HepG2 (cell line): ENCODE measurements around the gene RBBP8NL. TPM values are rescaled to one million over a fixed set of nuclear protein-coding genes. Genes with fewer than 3 reads are reported as not detected.

ENCODE experiments used
- ARID2 ChIP-seq: sonication (generic); formaldehyde crosslinking; IDR thresholded peaks from 2 replicates; pipeline ENCODE4 v1.8.1; 2022; ENCODE audit warnings: mild to moderate bottlenecking, missing genetic modification reagents, borderline replicate concordance
- ELF1 ChIP-seq: sonication (generic); formaldehyde crosslinking; IDR thresholded peaks from 2 replicates; pipeline ENCODE4 v1.4.0; 2020; ENCODE audit warnings: missing genetic modification reagents
- EP300 ChIP-seq, 3 experiments: sonication (generic) in 1 of 3; formaldehyde crosslinking in 1 of 3; IDR thresholded peaks; 2 replicates each; pipeline versions ENCODE4 v1.5.1 to v1.6.1; 2011 to 2020; ENCODE audit warnings: low read depth in 2 of 3, low read length in 2 of 3, borderline replicate concordance in 1 of 3, improper control_type of control experiment in 1 of 3, mild to moderate bottlenecking in 1 of 3, missing genetic modification reagents in 1 of 3, moderate library complexity in 1 of 3
- GTF2F1 ChIP-seq: fragments of 150-350 bp; IDR thresholded peaks from 2 replicates; pipeline ENCODE4 v1.6.1; 2014; ENCODE audit warnings: low read length
- KLF12 ChIP-seq: sonication (generic); formaldehyde crosslinking; IDR thresholded peaks from 2 replicates; pipeline ENCODE4 v1.4.0; 2020; ENCODE audit warnings: missing genetic modification reagents, borderline replicate concordance
- KLF15 ChIP-seq: sonication (generic); formaldehyde crosslinking; IDR thresholded peaks from 2 replicates; pipeline ENCODE4 v1.8.1; 2023; ENCODE audit warnings: borderline replicate concordance, mild to moderate bottlenecking, inconsistent platforms, missing genetic modification reagents, mixed read lengths
- MAFG ChIP-seq: sonication (generic); formaldehyde crosslinking; IDR thresholded peaks from 2 replicates; pipeline ENCODE4 v1.5.1; 2020; ENCODE audit warnings: mild to moderate bottlenecking, missing genetic modification reagents
- MTA3 ChIP-seq: sonication (generic); formaldehyde crosslinking; IDR thresholded peaks from 2 replicates; pipeline ENCODE4 v1.4.0; 2020; ENCODE audit warnings: missing genetic modification reagents
- NCOA5 ChIP-seq: sonication (generic); formaldehyde crosslinking; IDR thresholded peaks from 2 replicates; pipeline ENCODE4 v1.4.0; 2020; ENCODE audit warnings: missing genetic modification reagents
- NKX3-1 ChIP-seq: sonication (generic); formaldehyde crosslinking; IDR thresholded peaks from 2 replicates; pipeline ENCODE4 v1.5.0; 2020; ENCODE audit warnings: missing genetic modification reagents
- RARG ChIP-seq: sonication (generic); formaldehyde crosslinking; IDR thresholded peaks from 2 replicates; pipeline ENCODE4 v1.4.0; 2020; ENCODE audit warnings: low read depth, mild to moderate bottlenecking, missing genetic modification reagents
- RCOR2 ChIP-seq: IDR thresholded peaks from 2 replicates; pipeline ENCODE4 v1.6.1; 2016; ENCODE audit warnings: missing biosample characterization, missing genetic modification reagents
- RNF2 ChIP-seq: fragments of 450-650 bp; conservative IDR thresholded peaks from 2 replicates; pipeline ENCODE4 v1.6.1; 2016; ENCODE audit warnings: low read depth
- SAFB2 ChIP-seq: sonication (generic); formaldehyde crosslinking; IDR thresholded peaks from 2 replicates; pipeline ENCODE4 v1.5.1; 2020; ENCODE audit warnings: missing genetic modification reagents, low read depth, mild to moderate bottlenecking, borderline replicate concordance
- SIN3B ChIP-seq: fragments of 150-350 bp; IDR thresholded peaks from 2 replicates; pipeline ENCODE4 v1.6.1; 2014; ENCODE audit warnings: low read length
- TGIF2 ChIP-seq: IDR thresholded peaks from 2 replicates; pipeline ENCODE4 v1.6.1; 2016; ENCODE audit warnings: control low read depth, missing compliant biosample characterization
- WIZ ChIP-seq: sonication (generic); formaldehyde crosslinking; IDR thresholded peaks from 2 replicates; pipeline ENCODE4 v1.5.1; 2020; ENCODE audit warnings: mild to moderate bottlenecking, missing genetic modification reagents
- ZFP82 ChIP-seq: sonication (generic); formaldehyde crosslinking; IDR thresholded peaks from 2 replicates; pipeline ENCODE4 v1.5.1; 2020; ENCODE audit warnings: mild to moderate bottlenecking, missing genetic modification reagents, borderline replicate concordance
- ZNF703 ChIP-seq: sonication (generic); formaldehyde crosslinking; IDR thresholded peaks from 2 replicates; pipeline ENCODE4 v1.5.1; 2020; ENCODE audit warnings: missing genetic modification reagents, mild to moderate bottlenecking, moderate library complexity, borderline replicate concordance
- polyA plus RNA-seq, 8 experiments: library from polyadenylated mRNA; depleted of rRNA in 3 of 8; stranded (reverse) in 7 of 8; unstranded in 1 of 8; fragments of >200 nt; fragmentation: Illumina TruSeq in 4 of 8; extraction: Trizol in 4 of 8; gene quantifications; 2 replicates each; pipeline versions ENCODE4 v1.2.1 to v1.2.3, GENCODE V29; 2011 to 2016; ENCODE audit warnings: low read depth in 4 of 8, missing spikeins in 1 of 8, mixed read lengths in 1 of 8; ENCODE audit not compliant: insufficient read depth in 1 of 8
- total RNA-seq, 5 experiments: library from RNA; depleted of rRNA; stranded (reverse); fragments of >200 nt; fragmentation: Illumina TruSeq; extraction: Trizol; gene quantifications; 2 replicates each; pipeline ENCODE4 v1.2.3, GENCODE V29; 2016; ENCODE audit warnings: low read depth in 1 of 5
- TF ChIP-seq, protein P1 (sequence below): sonication (generic); formaldehyde crosslinking; IDR thresholded peaks from 2 replicates; pipeline ENCODE4 v1.8.0; 2022; ENCODE audit warnings: mild to moderate bottlenecking, missing genetic modification reagents, moderate library complexity
- TF ChIP-seq, protein P2 (sequence below): sonication (generic); IDR thresholded peaks from 2 replicates; pipeline ENCODE4 v1.6.1; 2016; ENCODE audit warnings: low read depth, borderline replicate concordance
- TF ChIP-seq, protein P3 (sequence below): sonication (generic); formaldehyde crosslinking; IDR thresholded peaks from 2 replicates; pipeline ENCODE4 v1.4.0; 2020; ENCODE audit warnings: missing genetic modification reagents, borderline replicate concordance
- TF ChIP-seq, protein P4 (sequence below): sonication (generic); formaldehyde crosslinking; IDR thresholded peaks from 2 replicates; pipeline ENCODE4 v1.9.0; 2022; ENCODE audit warnings: low read depth, missing genetic modification reagents
- TF ChIP-seq, protein P5 (sequence below): sonication (generic); formaldehyde crosslinking; IDR thresholded peaks from 2 replicates; pipeline ENCODE4 v1.4.0; 2020; ENCODE audit warnings: mild to moderate bottlenecking, missing genetic modification reagents

Gene RBBP8NL
- total and polyA plus RNA-seq, 2 of the 13 experiments (the other 11 are each of a cell fraction or from before 2014, with no cell fraction given), result 0.69 to 0.86 TPM

DNA sequence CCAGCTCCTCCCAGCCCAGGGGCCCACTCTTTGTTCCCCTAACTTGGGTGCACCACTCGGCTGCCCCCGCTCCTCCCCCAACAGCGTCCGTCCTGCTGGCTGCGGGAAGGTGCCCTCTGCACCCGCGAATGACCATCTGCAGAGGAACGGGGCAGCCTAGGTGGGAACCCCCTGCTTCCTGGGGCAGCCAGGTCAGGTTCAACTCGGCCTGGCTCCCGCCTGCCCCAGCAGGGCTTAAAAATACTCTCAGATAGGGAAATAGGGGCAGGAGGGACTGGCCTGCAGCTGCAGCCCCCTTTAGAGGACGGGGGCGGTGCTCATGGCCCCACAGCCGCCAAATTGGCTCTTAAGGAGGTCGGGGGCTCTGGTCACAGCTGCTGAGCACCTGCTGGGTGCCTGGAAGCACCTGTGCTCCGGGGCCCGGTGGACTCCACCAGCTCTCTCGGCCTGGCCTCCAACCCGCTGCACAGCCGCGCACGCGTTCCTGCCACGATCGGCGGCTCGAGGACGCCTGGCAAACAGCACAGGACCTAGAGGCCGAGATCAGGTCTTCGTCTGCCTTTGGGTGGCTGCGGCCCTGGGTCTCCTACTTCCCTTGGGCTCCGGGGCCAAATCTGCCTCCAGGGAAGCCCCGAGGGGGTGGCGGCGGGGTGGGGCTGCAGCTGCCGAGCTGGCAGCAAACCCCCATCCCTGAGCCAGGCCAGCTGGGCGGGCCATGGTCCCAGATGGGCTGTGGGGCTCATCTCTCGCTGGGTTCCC, 59.5 kb downstream of the RBBP8NL start (continued):
- TF ChIP-seq ARID2 (CRISPR knock-in tag) (no peak), SIN3B (no peak), NCOA5 (CRISPR knock-in tag) (no peak), RNF2 (peak; percentile 96), NKX3-1 (CRISPR knock-in tag) (peak; percentile 75; the same call in 1 of the 2 replicates), RARG (CRISPR knock-in tag) (peak; percentile 91; the same call in 1 of the 2 replicates), MAFG (peak; percentile 43; the same call in 1 of the 2 replicates), KLF12 (0 out of 2 replicates have a peak, but pooled peaks have one; percentile 17), RCOR2 (CRISPR knock-in tag) (no peak), TGIF2 (peak; percentile 78; the same call in 1 of the 2 replicates), KLF15 (CRISPR knock-in tag) (peak; percentile 60; the same call in 1 of the 2 replicates), WIZ (peak; percentile 93), EP300 (IDR thresholded peaks at IDR 0.05; ENCODE audit: low read depth in 2 of 2, low read length in 2 of 2) (no peak), EP300 (CRISPR knock-in tag; IDR thresholded peaks at IDR 0.05; ENCODE audit: borderline replicate concordance) (peak; percentile 5), ELF1 (CRISPR knock-in tag) (peak; percentile 50), MTA3 (no peak), GTF2F1 (no peak), ZNF703 (CRISPR knock-in tag) (peak; percentile 98), ZFP82 (CRISPR knock-in tag) (peak; percentile 84), SAFB2 (0 out of 2 replicates have a peak, but pooled peaks have one; percentile 41)
- TF ChIP-seq, protein P1, sequence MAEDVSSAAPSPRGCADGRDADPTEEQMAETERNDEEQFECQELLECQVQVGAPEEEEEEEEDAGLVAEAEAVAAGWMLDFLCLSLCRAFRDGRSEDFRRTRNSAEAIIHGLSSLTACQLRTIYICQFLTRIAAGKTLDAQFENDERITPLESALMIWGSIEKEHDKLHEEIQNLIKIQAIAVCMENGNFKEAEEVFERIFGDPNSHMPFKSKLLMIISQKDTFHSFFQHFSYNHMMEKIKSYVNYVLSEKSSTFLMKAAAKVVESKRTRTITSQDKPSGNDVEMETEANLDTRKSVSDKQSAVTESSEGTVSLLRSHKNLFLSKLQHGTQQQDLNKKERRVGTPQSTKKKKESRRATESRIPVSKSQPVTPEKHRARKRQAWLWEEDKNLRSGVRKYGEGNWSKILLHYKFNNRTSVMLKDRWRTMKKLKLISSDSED (CRISPR knock-in tag), result no peak
- TF ChIP-seq, protein P2, sequence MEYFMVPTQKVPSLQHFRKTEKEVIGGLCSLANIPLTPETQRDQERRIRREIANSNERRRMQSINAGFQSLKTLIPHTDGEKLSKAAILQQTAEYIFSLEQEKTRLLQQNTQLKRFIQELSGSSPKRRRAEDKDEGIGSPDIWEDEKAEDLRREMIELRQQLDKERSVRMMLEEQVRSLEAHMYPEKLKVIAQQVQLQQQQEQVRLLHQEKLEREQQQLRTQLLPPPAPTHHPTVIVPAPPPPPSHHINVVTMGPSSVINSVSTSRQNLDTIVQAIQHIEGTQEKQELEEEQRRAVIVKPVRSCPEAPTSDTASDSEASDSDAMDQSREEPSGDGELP, result no peak; the same call in 1 of the 2 replicates
- TF ChIP-seq, protein P3, sequence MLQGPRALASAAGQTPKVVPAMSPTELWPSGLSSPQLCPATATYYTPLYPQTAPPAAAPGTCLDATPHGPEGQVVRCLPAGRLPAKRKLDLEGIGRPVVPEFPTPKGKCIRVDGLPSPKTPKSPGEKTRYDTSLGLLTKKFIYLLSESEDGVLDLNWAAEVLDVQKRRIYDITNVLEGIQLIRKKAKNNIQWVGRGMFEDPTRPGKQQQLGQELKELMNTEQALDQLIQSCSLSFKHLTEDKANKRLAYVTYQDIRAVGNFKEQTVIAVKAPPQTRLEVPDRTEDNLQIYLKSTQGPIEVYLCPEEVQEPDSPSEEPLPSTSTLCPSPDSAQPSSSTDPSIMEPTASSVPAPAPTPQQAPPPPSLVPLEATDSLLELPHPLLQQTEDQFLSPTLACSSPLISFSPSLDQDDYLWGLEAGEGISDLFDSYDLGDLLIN (CRISPR knock-in tag), result no peak; the same call in 1 of the 2 replicates
- TF ChIP-seq, protein P4, sequence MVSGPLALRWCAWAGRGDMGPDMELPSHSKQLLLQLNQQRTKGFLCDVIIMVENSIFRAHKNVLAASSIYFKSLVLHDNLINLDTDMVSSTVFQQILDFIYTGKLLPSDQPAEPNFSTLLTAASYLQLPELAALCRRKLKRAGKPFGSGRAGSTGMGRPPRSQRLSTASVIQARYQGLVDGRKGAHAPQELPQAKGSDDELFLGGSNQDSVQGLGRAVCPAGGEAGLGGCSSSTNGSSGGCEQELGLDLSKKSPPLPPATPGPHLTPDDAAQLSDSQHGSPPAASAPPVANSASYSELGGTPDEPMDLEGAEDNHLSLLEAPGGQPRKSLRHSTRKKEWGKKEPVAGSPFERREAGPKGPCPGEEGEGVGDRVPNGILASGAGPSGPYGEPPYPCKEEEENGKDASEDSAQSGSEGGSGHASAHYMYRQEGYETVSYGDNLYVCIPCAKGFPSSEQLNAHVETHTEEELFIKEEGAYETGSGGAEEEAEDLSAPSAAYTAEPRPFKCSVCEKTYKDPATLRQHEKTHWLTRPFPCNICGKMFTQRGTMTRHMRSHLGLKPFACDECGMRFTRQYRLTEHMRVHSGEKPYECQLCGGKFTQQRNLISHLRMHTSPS (CRISPR knock-in tag), result peak; percentile 56; the same call in 1 of the 2 replicates
- TF ChIP-seq, protein P5, sequence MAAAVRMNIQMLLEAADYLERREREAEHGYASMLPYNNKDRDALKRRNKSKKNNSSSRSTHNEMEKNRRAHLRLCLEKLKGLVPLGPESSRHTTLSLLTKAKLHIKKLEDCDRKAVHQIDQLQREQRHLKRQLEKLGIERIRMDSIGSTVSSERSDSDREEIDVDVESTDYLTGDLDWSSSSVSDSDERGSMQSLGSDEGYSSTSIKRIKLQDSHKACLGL, result peak; percentile 84; the same call in 1 of the 2 replicates
